ENCODE measurements around the gene STOML2.

DNA sequence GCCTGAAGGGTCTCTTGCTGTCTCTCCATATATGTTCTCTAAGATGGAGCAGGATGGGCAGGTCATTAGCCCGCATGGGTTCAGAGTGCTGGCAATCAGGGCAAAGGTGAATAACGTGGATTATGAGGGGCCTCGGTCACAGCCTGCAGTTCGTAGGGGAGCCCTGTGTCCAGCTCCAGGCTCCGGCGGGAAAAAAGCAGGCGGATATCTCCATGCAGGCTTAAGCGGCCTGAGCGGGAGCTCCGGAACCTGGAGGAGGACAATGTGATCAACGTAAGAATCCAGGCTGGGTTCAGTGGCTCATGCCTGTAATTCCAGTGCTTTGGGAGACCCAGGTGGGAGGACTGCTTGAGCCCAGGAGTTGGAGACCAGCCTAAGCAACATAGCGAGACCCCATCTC is 2.2 kb upstream of the STOML2 start:
- no peak for TF ChIP-seq SUZ12 (IDR thresholded peaks at IDR 0.05; ENCODE audit: extremely low read depth, insufficient read depth, insufficient read length)
- TF ChIP-seq YY1 (IDR thresholded peaks at IDR 0.05; ENCODE audit: insufficient read depth, insufficient read length), result no peak

Data from NT2/D1 (cell line).